A549 (cell line): ENCODE data around the gene SPACA7. TPM values are rescaled to one million over a fixed set of nuclear protein-coding genes. Genes with fewer than 3 reads are reported as not detected.

Experiments
- ATAC-seq, 2 experiments: fragments of 200-7000 bp in 1 of 2; fragments of >200 bp in 1 of 2; cut with Nextera tagmentation in 1 of 2; cut with Tn5 transposase in 1 of 2; 3 replicates each; pipeline versions ENCODE4 v1.8.0 to v1.9.1; 2018 to 2020; ENCODE audit warnings: mild to moderate bottlenecking in 1 of 2, moderate library complexity in 1 of 2
- CTCF ChIA-PET: fragments of 300-600 bp; sonication (Branson Sonifier 250); formaldehyde crosslinking; extraction: SDS; loops from one replicate; lab custom pipeline; 2021; ENCODE audit warnings: antibody characterized with exemption, inconsistent platforms; lab: Yijun Ruan, JAX
- POLR2A ChIA-PET: fragments of 350-600 bp; formaldehyde crosslinking; extraction: SDS; loops from one replicate; lab custom pipeline; 2021; ENCODE audit warnings: antibody characterized with exemption, inconsistent platforms; lab: Yijun Ruan, JAX
- DNase-seq, 2 experiments: peaks; one replicate each; pipeline versions ENCODE4 v3.0.0 to v3.0.0-alpha.2; 2011 to 2016; ENCODE audit warnings: low read depth in 1 of 2, low spot score in 1 of 2
- FAIRE-seq: peaks from 2 replicates; lab custom pipeline; 2011; peaks lifted over from hg19 to GRCh38; lab: Jason Lieb, UNC
- H3K27ac ChIP-seq, 2 experiments: fragments of >200 bp; sonication (Bioruptor Twin); formaldehyde crosslinking; 3 replicates each; pipeline ENCODE4 v1.5.1; 2016 to 2017
- H3K4me1 ChIP-seq: fragments of >200 bp; sonication (Bioruptor Twin); formaldehyde crosslinking; 3 replicates; pipeline ENCODE4 v1.6.1; 2016
- H3K4me2 ChIP-seq: fragments of >200 bp; sonication (Bioruptor Twin); formaldehyde crosslinking; 3 replicates; pipeline ENCODE4 v1.6.1; 2016
- H3K4me3 ChIP-seq: fragments of >200 bp; sonication (Bioruptor Twin); formaldehyde crosslinking; 3 replicates; pipeline ENCODE4 v1.5.1; 2016
- H3K9me3 ChIP-seq: fragments of >200 bp; sonication (Bioruptor Twin); formaldehyde crosslinking; 3 replicates; pipeline ENCODE4 v1.6.1; 2016
- CBX2 ChIP-seq: fragments of 200-600 bp; sonication (generic); IDR thresholded peaks from 2 replicates; pipeline ENCODE4 v1.6.1; 2016; ENCODE audit warnings: low read depth, mild to moderate bottlenecking, borderline replicate concordance
- EHF ChIP-seq: fragments of 250-450 bp; sonication (Bioruptor Pico); IDR thresholded peaks from 2 replicates; pipeline ENCODE4 v1.5.0; 2020; ENCODE audit warnings: mild to moderate bottlenecking
- EHMT2 ChIP-seq: fragments of 200-600 bp; sonication (generic); IDR thresholded peaks from 2 replicates; pipeline ENCODE4 v1.6.1; 2016; ENCODE audit warnings: antibody characterized with exemption, low read depth, mild to moderate bottlenecking, moderate library complexity
- EP300 ChIP-seq, 2 experiments: fragments of >200 bp; sonication (Bioruptor Twin); formaldehyde crosslinking; IDR thresholded peaks; 2 replicates in 1 of 2; 3 replicates in 1 of 2; pipeline ENCODE4 v1.6.1; 2016 to 2017
- FOSB ChIP-seq: fragments of 250-450 bp; sonication (Bioruptor Pico); IDR thresholded peaks from 2 replicates; pipeline ENCODE4 v1.5.0; 2020; ENCODE audit warnings: mild to moderate bottlenecking, moderate library complexity
- HEYL ChIP-seq: fragments of 250-450 bp; sonication (Bioruptor Pico); IDR thresholded peaks from 2 replicates; pipeline ENCODE4 v1.8.0; 2021; ENCODE audit warnings: mild to moderate bottlenecking, moderate library complexity
- HOXA7 ChIP-seq: fragments of 250-450 bp; sonication (Bioruptor Pico); IDR thresholded peaks from 2 replicates; pipeline ENCODE4 v1.5.0; 2020; ENCODE audit warnings: mild to moderate bottlenecking, moderate library complexity
- JUN ChIP-seq, 2 experiments: fragments of >200 bp; sonication (Bioruptor Twin); formaldehyde crosslinking; IDR thresholded peaks; 2 replicates in 1 of 2; 3 replicates in 1 of 2; pipeline ENCODE4 v1.6.1; 2016 to 2017
- JUNB ChIP-seq: fragments of >200 bp; sonication (Bioruptor Twin); formaldehyde crosslinking; IDR thresholded peaks from 2 replicates; pipeline ENCODE4 v1.6.1; 2016
- KDM1A ChIP-seq: fragments of 200-600 bp; sonication (generic); IDR thresholded peaks from 2 replicates; pipeline ENCODE4 v1.6.1; 2016; ENCODE audit warnings: low read depth, mild to moderate bottlenecking
- MAFK ChIP-seq: fragments of 450-650 bp; IDR thresholded peaks from 2 replicates; pipeline ENCODE4 v1.6.1; 2014; ENCODE audit not compliant: partially characterized antibody
- MAZ ChIP-seq: fragments of 150-350 bp; IDR thresholded peaks from 2 replicates; pipeline ENCODE4 v1.6.1; 2014; ENCODE audit warnings: antibody characterized with exemption, low read depth, low read length, borderline replicate concordance
- MYC ChIP-seq: IDR thresholded peaks from 2 replicates; pipeline ENCODE4 v1.6.1; 2012; ENCODE audit warnings: mild to moderate bottlenecking, inconsistent platforms, low read length, improper control_type of control experiment, borderline replicate concordance
- NR3C1 ChIP-seq: fragments of >200 bp; sonication (Bioruptor Twin); formaldehyde crosslinking; IDR thresholded peaks from 3 replicates; pipeline ENCODE4 v1.6.1; 2017
- PHF8 ChIP-seq: fragments of 200-600 bp; sonication (generic); IDR thresholded peaks from 2 replicates; pipeline ENCODE4 v1.6.1; 2016; ENCODE audit warnings: low read depth, mild to moderate bottlenecking, antibody characterized with exemption, moderate library complexity, borderline replicate concordance
- POLR2A ChIP-seq: IDR thresholded peaks from 2 replicates; pipeline ENCODE4 v1.6.1; 2012; ENCODE audit warnings: mild to moderate bottlenecking, low read length
- RFX5 ChIP-seq: fragments of 450-650 bp; IDR thresholded peaks from 2 replicates; pipeline ENCODE4 v1.7.1; 2014; ENCODE audit warnings: antibody characterized with exemption, mild to moderate bottlenecking, moderate library complexity
- SREBF2 ChIP-seq: fragments of 450-650 bp; IDR thresholded peaks from 2 replicates; pipeline ENCODE4 v1.6.1; 2014; ENCODE audit warnings: mild to moderate bottlenecking, moderate library complexity
- TP53 ChIP-seq: fragments of 250-450 bp; sonication (Bioruptor Pico); IDR thresholded peaks from 2 replicates; pipeline ENCODE4 v1.5.0; 2021; ENCODE audit warnings: mild to moderate bottlenecking, moderate library complexity
- USF2 ChIP-seq: fragments of 450-650 bp; IDR thresholded peaks from 2 replicates; pipeline ENCODE4 v1.6.1; 2014; ENCODE audit warnings: antibody characterized with exemption
- ZNF302 ChIP-seq: fragments of 250-450 bp; sonication (Bioruptor Pico); IDR thresholded peaks from 2 replicates; pipeline ENCODE4 v1.9.0; 2021; ENCODE audit warnings: inconsistent platforms, mild to moderate bottlenecking, moderate library complexity
- ZSCAN20 ChIP-seq: fragments of 250-450 bp; sonication (Bioruptor Pico); IDR thresholded peaks from 2 replicates; pipeline ENCODE4 v1.8.0; 2022; ENCODE audit warnings: mild to moderate bottlenecking, moderate library complexity
- WGBS: methylation state at CpG from one replicate; pipeline ENCODE4 v1.1.6; 2017; ENCODE audit errors: missing lambda C conversion rate; 5-methylcytosine and 5-hydroxymethylcytosine counted together
- polyA plus RNA-seq, 4 experiments: library from polyadenylated mRNA; depleted of rRNA in 3 of 4; stranded (reverse); fragments of >200 nt; fragmentation: RNase III in 1 of 4; extraction: RNeasy Plus Mini Kit Qiagen cat#74134 plus additional on column Dnase treatment in 1 of 4; gene quantifications; 2 replicates in 3 of 4; 3 replicates in 1 of 4; pipeline ENCODE4 v1.2.3, GENCODE V29; 2011 to 2017
- TF ChIP-seq, protein P1 (sequence below): fragments of 250-450 bp; sonication (Bioruptor Pico); IDR thresholded peaks from 2 replicates; pipeline ENCODE4 v1.5.0; 2020; ENCODE audit warnings: low read depth, mild to moderate bottlenecking, moderate library complexity
- TF ChIP-seq, protein P2 (sequence below): fragments of 200-600 bp; sonication (generic); IDR thresholded peaks from 2 replicates; pipeline ENCODE4 v1.6.1; 2016; ENCODE audit warnings: antibody characterized with exemption, mild to moderate bottlenecking, moderate library complexity

The SPACA7 gene
- polyA plus RNA-seq, 2 of the 4 experiments (the other 2 are of a cell fraction), result not detected

GRCh38 chr13:112351825-112352224 lies 24.3 kb upstream of the SPACA7 start:
- CTCF ChIA-PET, result interaction anchor here (0.9 to 1.4 kb wide), 2 partner anchors 8 to 92 kb away, joined by 3 read pairs; no protein-coding TSS in a partner anchor
- WGBS, result 7% methylated on average over 8 of the region's 8 CpGs
- ATAC-seq (no peak), DNase-seq (no peak), FAIRE-seq (no peak)
- Histone ChIP-seq H3K9me3 (no peaks in the 10 kb centered on the region), H3K4me1 (no peaks in the 10 kb centered on the region), H3K27ac (no peak overlapping the region), H3K4me2 (no peak overlapping the region), H3K4me3 (no peak overlapping the region)
- TF ChIP-seq MYC (no peak), POLR2A (no peak), PHF8 (no peak), MAZ (no peak), MAFK (no peak)
- POLR2A ChIA-PET, result no interaction called here

DNA sequence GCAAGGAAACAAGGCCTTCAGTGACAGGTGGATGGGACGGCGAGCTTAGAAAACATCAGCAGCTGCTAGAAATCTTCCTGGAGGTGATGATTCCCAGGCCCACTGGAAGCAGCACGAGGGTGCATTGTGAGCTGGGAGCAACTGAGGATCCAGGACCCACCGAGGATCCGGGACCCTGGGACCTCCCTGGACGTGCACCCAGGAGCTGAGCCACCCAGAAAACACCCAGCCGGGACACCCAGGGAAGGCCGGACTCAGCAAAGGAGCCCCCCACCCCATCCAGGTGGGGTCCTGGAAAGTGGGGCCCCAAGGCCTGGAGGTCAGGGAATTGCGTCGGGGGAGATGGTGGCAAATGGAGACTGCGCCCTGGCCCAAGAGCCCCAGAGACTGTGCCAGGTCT lies 22.3 kb upstream of the SPACA7 start:
- H3K27ac ChIP-seq, result no peak overlapping the region
- no peak for ATAC-seq
- H3K4me2 ChIP-seq, result no peak overlapping the region
- ChIA-PET POLR2A (no interaction called here), CTCF (no interaction called here)
- no peak for TF ChIP-seq POLR2A
- TF ChIP-seq EHMT2, result no peak
- no peak for TF ChIP-seq HEYL (CRISPR knock-in tag)
- TF ChIP-seq CBX2, result no peak
- TF ChIP-seq ZSCAN20 (CRISPR knock-in tag), result no peak
- no peak for TF ChIP-seq FOSB (CRISPR knock-in tag)
- TF ChIP-seq EHF (CRISPR knock-in tag), result no peak
- no peak for TF ChIP-seq HOXA7 (CRISPR knock-in tag)
- no peak for TF ChIP-seq EP300 (IDR thresholded peaks at IDR 0.05)
- TF ChIP-seq, protein P1, sequence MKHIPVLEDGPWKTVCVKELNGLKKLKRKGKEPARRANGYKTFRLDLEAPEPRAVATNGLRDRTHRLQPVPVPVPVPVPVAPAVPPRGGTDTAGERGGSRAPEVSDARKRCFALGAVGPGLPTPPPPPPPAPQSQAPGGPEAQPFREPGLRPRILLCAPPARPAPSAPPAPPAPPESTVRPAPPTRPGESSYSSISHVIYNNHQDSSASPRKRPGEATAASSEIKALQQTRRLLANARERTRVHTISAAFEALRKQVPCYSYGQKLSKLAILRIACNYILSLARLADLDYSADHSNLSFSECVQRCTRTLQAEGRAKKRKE, result no peak
- TF ChIP-seq JUN (IDR thresholded peaks at IDR 0.05), result no peak
- no peak for TF ChIP-seq NR3C1
- TF ChIP-seq JUNB, result no peak
- no peak for TF ChIP-seq TP53 (CRISPR knock-in tag)
- no peak for TF ChIP-seq SREBF2
- TF ChIP-seq, protein P2, sequence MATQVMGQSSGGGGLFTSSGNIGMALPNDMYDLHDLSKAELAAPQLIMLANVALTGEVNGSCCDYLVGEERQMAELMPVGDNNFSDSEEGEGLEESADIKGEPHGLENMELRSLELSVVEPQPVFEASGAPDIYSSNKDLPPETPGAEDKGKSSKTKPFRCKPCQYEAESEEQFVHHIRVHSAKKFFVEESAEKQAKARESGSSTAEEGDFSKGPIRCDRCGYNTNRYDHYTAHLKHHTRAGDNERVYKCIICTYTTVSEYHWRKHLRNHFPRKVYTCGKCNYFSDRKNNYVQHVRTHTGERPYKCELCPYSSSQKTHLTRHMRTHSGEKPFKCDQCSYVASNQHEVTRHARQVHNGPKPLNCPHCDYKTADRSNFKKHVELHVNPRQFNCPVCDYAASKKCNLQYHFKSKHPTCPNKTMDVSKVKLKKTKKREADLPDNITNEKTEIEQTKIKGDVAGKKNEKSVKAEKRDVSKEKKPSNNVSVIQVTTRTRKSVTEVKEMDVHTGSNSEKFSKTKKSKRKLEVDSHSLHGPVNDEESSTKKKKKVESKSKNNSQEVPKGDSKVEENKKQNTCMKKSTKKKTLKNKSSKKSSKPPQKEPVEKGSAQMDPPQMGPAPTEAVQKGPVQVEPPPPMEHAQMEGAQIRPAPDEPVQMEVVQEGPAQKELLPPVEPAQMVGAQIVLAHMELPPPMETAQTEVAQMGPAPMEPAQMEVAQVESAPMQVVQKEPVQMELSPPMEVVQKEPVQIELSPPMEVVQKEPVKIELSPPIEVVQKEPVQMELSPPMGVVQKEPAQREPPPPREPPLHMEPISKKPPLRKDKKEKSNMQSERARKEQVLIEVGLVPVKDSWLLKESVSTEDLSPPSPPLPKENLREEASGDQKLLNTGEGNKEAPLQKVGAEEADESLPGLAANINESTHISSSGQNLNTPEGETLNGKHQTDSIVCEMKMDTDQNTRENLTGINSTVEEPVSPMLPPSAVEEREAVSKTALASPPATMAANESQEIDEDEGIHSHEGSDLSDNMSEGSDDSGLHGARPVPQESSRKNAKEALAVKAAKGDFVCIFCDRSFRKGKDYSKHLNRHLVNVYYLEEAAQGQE, result no peak
- TF ChIP-seq USF2, result no peak
- TF ChIP-seq RFX5, result no peak
- TF ChIP-seq ZNF302, result no peak
- TF ChIP-seq KDM1A, result no peak
- H3K9me3 ChIP-seq, result no peaks in the 10 kb centered on the region
- H3K4me1 ChIP-seq, result no peaks in the 10 kb centered on the region
- no peak for DNase-seq
- no peak for FAIRE-seq
- WGBS, result 51% methylated on average over 6 of the region's 11 CpGs
- H3K4me3 ChIP-seq, result no peak overlapping the region
